Activated CD8-positive, alpha-beta memory T cell treated with anti-CD3 and anti-CD28 coated beads, Interleukin-2, amount 50 U/mL, for 1 hour (primary cell): ENCODE results near the gene ZNF496.

Experiments used
- DNase-seq: peaks from one replicate; pipeline ENCODE4 v3.0.0-alpha.2; 2020; ENCODE audit errors: extremely low read depth

ZNF496 gene

GRCh38 chr1:247328311-247328710 is 3.4 kb downstream of the ZNF496 start:
- no peak for DNase-seq

GRCh38 chr1:247326411-247327130 is 5.1 kb downstream of the ZNF496 start:
- no peak for DNase-seq

GRCh38 chr1:247324923-247325322 is 6.7 kb downstream of the ZNF496 start:
- no peak for DNase-seq

- no peak for DNase-seq
These were observed 7.4 kb downstream of the ZNF496 start for GRCh38 chr1:247324204-247324787.

DNA sequence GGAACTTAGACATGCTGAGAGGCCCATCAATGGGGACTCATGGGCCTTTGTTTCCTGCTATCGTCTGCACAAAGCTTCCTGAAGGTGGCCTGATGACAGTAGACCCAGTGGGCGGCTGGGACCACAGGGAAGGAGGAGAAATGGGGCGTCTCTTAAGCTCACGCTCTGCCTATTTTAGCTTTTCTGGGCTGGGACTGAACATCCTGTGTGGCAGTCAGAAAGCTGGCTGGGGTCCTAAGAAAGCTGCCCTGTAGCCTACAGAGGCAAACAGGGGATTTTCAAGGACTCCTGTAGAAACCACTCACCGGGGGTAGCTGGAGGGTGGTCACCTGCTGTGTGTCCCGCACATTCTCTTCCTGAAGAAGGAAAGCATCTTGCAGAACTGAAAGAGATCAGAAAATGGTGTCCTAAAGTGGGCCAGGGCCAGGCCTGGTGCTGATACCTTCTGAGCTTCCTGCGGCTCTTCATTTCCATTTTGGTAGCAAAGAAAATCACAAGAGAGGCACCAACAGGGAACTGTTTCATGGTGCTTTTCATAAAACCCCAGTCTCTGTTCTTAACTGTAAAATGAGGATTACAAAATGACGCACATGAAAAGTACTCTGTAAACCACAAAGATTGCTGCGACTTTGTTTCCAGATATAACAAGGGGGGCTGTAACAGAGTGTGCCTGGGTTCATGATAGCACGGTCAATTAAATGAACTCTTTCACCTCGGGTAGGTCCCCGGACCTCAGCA is 8.6 kb downstream of the ZNF496 start:
- no peak for DNase-seq

DNA sequence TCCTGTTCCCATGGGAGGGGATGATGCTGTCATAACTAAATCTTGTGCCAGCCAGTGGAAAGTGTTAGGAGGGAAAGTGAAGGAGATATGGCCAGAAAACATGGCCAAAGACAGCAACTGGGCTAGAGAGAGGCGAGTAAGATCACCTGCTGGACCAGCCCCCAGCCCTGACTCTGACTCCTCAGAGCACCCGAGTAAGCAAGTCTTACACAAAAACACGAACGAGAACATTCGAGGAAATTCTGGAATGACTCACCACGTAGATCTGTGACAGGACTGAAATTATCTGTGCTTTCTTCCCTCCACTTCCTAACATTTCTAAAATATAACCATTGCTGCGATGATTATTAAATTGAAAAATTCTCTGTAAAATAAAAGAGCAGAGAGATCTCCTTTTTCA is 9.2 kb downstream of the ZNF496 start:
- DNase-seq = no peak

- DNase-seq = no peak
These were observed 14.0 kb downstream of the ZNF496 start for GRCh38 chr1:247317702-247318101.

GRCh38 chr1:247316590-247317197 is 15.0 kb downstream of the ZNF496 start:
- DNase-seq = no peak

DNA sequence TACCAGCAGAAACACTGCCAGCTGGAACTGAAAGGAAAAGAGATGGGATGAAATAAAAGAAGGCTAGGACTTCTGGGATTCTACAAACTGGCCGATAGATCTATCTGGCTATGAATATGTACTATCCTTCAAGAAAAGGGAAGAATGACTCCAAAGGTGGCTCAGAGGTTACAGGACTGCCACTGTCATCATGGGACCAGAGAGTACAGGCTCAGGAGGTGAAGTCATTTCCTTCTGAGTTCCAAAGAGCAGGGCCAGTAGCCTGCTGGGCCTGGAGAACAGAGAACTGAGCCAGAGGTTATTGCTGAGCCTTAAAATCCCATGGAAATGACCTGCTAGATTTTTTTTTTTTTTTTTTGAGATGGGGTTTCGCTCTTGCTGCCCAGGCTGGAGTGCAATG is 27.6 kb downstream of the ZNF496 start:
- no peak for DNase-seq

DNA sequence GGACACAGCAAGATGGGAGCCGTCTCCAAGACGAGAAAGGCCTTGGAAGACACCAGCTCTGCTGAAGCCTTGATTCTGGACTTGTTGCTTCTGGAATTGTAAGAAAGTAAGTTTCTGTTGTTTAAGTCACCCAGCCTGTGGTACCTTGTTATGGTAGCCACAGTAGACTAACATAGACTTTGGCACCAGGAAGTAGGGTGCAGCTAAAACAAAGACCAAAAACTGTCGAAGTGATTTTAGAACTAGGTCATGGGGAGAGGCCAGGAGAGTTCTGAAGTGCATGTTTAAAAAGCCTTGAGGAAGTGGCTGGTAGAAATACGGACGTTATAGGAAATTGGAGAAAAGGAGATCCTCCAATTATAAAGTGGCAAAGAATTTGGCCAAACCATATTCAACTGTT is 28.5 kb downstream of the ZNF496 start:
- no peak for DNase-seq

GRCh38 chr1:247301176-247301540 is 30.5 kb downstream of the ZNF496 start:
- DNase-seq = no peak

DNA sequence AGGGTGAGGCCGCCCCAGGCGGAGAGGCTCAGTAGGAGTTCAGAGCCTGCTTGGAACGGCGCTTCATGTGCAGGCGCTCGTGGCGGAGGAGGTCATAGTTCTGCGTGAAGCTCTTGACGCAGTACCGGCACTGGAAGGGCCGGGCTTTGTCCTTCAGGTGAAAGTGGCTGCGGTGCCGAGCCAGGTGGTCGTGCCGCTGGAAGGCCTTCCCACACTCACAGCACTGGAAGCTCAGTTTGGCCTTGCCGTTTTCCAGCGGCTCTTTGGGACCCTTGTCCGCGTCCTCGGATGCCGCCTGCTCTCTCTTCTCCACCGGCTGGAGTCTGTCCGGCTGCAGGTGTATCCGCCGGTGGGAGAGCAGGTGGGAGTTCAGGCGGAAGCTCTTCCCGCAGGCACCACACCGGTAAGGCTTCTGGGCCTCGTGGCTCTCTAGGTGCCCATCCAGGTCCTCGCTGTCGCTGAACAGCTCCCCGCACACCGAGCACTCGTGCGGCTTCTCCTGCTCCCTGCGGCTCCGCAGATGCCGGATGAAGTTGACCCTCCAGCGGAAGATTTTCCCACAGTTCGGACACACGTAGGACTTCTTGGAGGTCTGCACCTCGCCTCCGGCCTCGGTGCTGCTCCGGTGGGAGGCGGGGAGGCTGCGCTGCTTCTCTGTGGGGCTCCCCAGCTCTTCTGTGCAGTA is 31.0 kb downstream of the ZNF496 start:
- DNase-seq = no peak

DNA sequence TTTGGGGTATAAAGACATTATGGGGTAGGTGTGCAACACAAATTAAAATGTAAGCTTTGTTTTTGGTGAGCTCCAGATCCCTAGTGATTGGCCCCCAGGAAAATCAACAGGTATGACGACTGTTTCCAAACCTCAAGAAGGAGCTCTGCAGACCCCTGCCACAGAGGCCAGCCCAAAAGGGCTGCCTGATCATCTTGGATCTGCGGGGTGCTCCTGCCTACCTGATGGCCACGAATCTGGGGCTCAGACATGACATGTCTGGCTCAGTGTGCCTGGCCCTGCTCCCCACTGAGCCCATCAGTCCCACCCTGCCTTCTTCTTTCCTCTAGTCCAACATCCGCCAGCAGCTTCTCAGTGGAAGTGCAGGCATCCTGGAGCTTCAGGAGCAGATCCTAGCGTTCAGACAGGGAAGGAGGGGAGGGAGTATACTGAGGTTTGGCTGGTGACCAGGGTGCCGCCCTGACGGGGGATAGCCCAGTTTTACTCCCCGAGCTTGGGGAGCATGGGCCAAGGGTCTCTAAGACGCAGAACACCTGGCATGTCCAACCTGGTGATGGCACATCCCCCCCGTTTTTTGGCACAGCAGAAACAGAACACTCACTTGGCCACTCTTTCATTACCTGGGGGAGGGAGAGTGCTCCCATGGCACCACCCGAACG is 31.8 kb downstream of the ZNF496 start:
- no peak for DNase-seq

- no peak for DNase-seq
These were observed 33.0 kb downstream of the ZNF496 start for GRCh38 chr1:247298701-247299100.

GRCh38 chr1:247298124-247298481 is 33.6 kb downstream of the ZNF496 start:
- no peak for DNase-seq

DNA sequence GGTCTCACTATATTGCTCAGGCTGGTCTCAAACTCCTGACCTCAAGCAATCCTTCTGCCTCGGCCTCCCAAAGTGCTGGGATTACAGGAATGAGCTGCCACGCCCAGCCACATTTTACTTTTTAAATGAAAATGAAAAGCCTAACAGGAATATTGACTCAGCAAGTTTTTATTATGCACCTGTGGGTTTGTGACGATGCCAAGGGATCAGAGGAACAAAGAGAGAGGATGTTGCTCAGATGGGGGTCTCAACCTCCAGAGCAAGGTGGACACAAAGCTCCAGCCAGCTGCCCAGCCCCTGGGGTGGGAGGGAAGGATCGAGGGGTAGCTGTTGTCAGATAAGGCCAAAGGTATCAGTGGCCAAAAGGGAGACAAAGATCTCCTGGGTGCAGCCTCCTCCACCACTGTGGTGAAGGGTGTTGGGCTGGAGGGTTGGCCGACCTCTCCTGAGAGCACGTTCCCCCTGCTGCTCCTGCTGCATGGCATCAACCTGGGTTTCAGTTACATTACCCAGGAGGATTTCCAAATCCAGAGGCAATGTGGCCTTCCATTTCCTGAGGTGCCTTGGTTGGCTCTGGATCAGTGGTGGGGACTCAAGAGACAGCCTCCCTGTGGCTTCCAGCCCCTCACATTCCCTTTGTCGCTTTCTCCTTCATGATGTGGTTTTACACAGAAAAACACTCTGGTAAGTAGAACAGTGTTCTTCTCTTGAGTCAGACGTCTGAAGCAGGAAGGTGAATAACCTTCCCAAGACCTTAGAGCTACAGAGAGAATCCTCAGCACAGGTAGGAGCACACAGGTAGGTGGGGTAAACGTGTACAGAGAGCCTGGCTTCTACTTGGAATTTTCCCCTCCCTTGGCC is 34.2 kb downstream of the ZNF496 start:
- no peak for DNase-seq

DNA sequence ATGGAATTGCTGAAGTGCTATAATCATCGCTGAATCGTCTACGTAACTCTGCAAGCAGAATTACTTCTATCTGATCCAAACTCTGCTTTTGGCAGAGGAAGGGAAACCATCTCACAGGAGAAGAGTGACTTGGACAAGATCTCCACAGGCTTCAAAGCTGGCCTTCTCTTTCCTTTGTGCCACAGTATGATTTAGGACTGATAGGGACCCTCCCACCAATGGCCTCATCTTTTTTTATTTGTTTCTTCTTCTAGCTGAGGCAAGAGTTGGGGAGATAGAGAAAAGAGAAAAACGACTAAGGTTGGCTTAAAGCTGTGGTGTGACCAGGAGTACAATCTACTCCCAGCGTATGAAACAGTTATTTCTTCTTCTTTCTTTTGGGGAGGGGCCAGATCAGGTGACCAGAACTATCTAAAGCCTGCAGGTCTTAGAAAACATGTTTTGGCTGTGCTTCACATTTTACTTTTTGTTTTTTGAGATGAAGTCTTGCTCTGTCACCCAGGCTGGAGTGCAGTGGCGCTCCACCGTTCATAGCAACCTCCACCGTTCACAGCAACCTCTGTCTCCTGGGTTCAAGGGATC is 35.0 kb downstream of the ZNF496 start:
- no peak for DNase-seq

GRCh38 chr1:247295746-247296145 is 35.9 kb downstream of the ZNF496 start:
- no peak for DNase-seq

GRCh38 chr1:247295274-247295684 is 36.4 kb downstream of the ZNF496 start:
- no peak for DNase-seq

- DNase-seq = no peak
These were observed 37.4 kb downstream of the ZNF496 start for GRCh38 chr1:247294282-247294681.
